ENCODE measurements around the gene MVK.

GRCh38 chr12:109545826-109546225, 27.8 kb upstream of the MVK start:
- TF ChIP-seq CTCF (conservative IDR thresholded peaks at IDR 0.05; ENCODE audit: low read depth in 2 of 2) (no peak), POLR2AphosphoS5 (IDR thresholded peaks at IDR 0.05; ENCODE audit: low read depth) (no peak), EZH2 (IDR thresholded peaks at IDR 0.05; ENCODE audit: low read depth, unreplicated experiment) (no peak), REST (IDR thresholded peaks at IDR 0.05; ENCODE audit: unreplicated experiment) (no peak), EZH2phosphoT487 (IDR thresholded peaks at IDR 0.05; ENCODE audit: unreplicated experiment) (no peak), CREB1 (CRISPR knock-in tag; IDR thresholded peaks at IDR 0.05; ENCODE audit: low read depth) (no peak), JUNB (IDR thresholded peaks at IDR 0.05; ENCODE audit: unreplicated experiment) (no peak), NANOG (IDR thresholded peaks at IDR 0.05; ENCODE audit: borderline replicate concordance) (no peak)
